Endothelial cell of umbilical vein (primary cell): ENCODE measurements around the gene SEC24C. TPM values are rescaled to one million over a fixed set of nuclear protein-coding genes. Genes with fewer than 3 reads are reported as not detected.

Source experiments
- BruUV-seq: library from RNA; stranded (reverse); fragments of 400-500 nt; replicated peaks from 2 replicates; lab custom pipeline; 2021; lab: Mats Ljungman, UMichigan
- CTCF ChIA-PET: fragments of 300-600, 350-600 bp; sonication (Branson Sonifier 250); formaldehyde crosslinking; loops from one replicate; lab custom pipeline; 2021; ENCODE audit warnings: antibody characterized with exemption, inconsistent platforms; lab: Charles Lee
- POLR2A ChIA-PET: fragments of 300-600, 350-600 bp; sonication (Branson Sonifier 250); formaldehyde crosslinking; loops from one replicate; lab custom pipeline; 2021; ENCODE audit warnings: antibody characterized with exemption, inconsistent platforms; lab: Charles Lee
- DNase-seq: peaks from one replicate; pipeline ENCODE4 v3.0.0-alpha.2; 2011; ENCODE audit warnings: low read depth, low spot score
- FAIRE-seq: peaks from 2 replicates; lab custom pipeline; 2011; peaks lifted over from hg19 to GRCh38; lab: Jason Lieb, UNC
- H2AFZ ChIP-seq: 2 replicates; pipeline ENCODE4 v1.6.0; 2012; ENCODE audit warnings: low read depth, low read length, control low read depth, inconsistent platforms
- H3K27ac ChIP-seq: 2 replicates; pipeline ENCODE4 v1.5.1; 2011; ENCODE audit warnings: low read depth, mild to moderate bottlenecking, control low read depth, low read length, moderate library complexity; ENCODE audit not compliant: insufficient read depth
- H3K27me3 ChIP-seq, 2 experiments: 2 replicates each; pipeline versions ENCODE4 v1.6.0 to v1.6.1; 2011; ENCODE audit warnings: low read length in 2 of 2, mixed read lengths in 1 of 2; ENCODE audit not compliant: control insufficient read depth in 2 of 2, insufficient read depth in 2 of 2
- H3K36me3 ChIP-seq, 2 experiments: 2 replicates in 1 of 2; 3 replicates in 1 of 2; pipeline ENCODE4 v1.5.1; 2011; ENCODE audit warnings: low read length in 2 of 2, mild to moderate bottlenecking in 1 of 2, moderate library complexity in 1 of 2; ENCODE audit not compliant: control insufficient read depth in 2 of 2, insufficient read depth in 2 of 2; ENCODE audit errors: extremely low read depth in 1 of 2
- H3K4me1 ChIP-seq: 3 replicates; pipeline ENCODE4 v1.5.1; 2011; ENCODE audit warnings: mild to moderate bottlenecking, low read length; ENCODE audit not compliant: control insufficient read depth, insufficient read depth; ENCODE audit errors: extremely low read depth
- H3K4me2 ChIP-seq: 2 replicates; pipeline ENCODE4 v1.6.1; 2011; ENCODE audit warnings: low read length, control low read depth, mixed read lengths; ENCODE audit not compliant: insufficient read depth
- H3K4me3 ChIP-seq, 3 experiments: fragments of 200-600 bp in 1 of 3; sonication (generic), shearing (Covaris generic) in 1 of 3; replicated peaks in 1 of 3; 2 replicates each; pipeline ENCODE4 v1.5.1; 2011 to 2016; ENCODE audit warnings: control low read depth in 3 of 3, low read length in 3 of 3, mild to moderate bottlenecking in 2 of 3, inconsistent platforms in 1 of 3, low read depth in 1 of 3, moderate library complexity in 1 of 3; ENCODE audit not compliant: insufficient read depth in 1 of 3
- H3K79me2 ChIP-seq: 2 replicates; pipeline ENCODE4 v1.6.0; 2012; ENCODE audit warnings: low read length, inconsistent platforms; ENCODE audit not compliant: control insufficient read depth, insufficient read depth
- H3K9ac ChIP-seq: replicated peaks from 2 replicates; pipeline ENCODE3; 2011; ENCODE audit warnings: low read length, control low read depth; ENCODE audit not compliant: insufficient read depth; ENCODE audit errors: extremely low read depth
- H3K9me1 ChIP-seq: replicated peaks from 3 replicates; pipeline ENCODE4 v1.6.0; 2011; ENCODE audit warnings: mild to moderate bottlenecking, low read length; ENCODE audit not compliant: control insufficient read depth, insufficient read depth; ENCODE audit errors: extremely low read depth
- H3K9me3 ChIP-seq: replicated peaks from 2 replicates; pipeline ENCODE4 v1.5.1; 2012; ENCODE audit warnings: low read length, inconsistent platforms; ENCODE audit not compliant: control insufficient read depth, insufficient read depth
- H4K20me1 ChIP-seq: replicated peaks from 2 replicates; pipeline ENCODE3; 2011; ENCODE audit warnings: mild to moderate bottlenecking, low read length; ENCODE audit not compliant: control insufficient read depth, insufficient read depth; ENCODE audit errors: extremely low read depth
- EZH2 ChIP-seq: IDR thresholded peaks from 2 replicates; pipeline ENCODE4 v1.6.1; 2012; ENCODE audit warnings: borderline replicate concordance, low read depth, mild to moderate bottlenecking, moderate library complexity, low read length, inconsistent platforms; ENCODE audit not compliant: severe bottlenecking
- FOS ChIP-seq: IDR thresholded peaks from 2 replicates; pipeline ENCODE4 v1.6.1; 2011; ENCODE audit warnings: mild to moderate bottlenecking, low read length, moderate library complexity, borderline replicate concordance; ENCODE audit not compliant: insufficient read depth
- GATA2 ChIP-seq: IDR thresholded peaks from 2 replicates; pipeline ENCODE4 v1.7.0; 2011; ENCODE audit warnings: low read depth, mild to moderate bottlenecking, moderate library complexity, mixed read lengths, low read length; ENCODE audit not compliant: insufficient read length, insufficient read depth
- JUN ChIP-seq: IDR thresholded peaks from 2 replicates; pipeline ENCODE4 v1.6.1; 2011; ENCODE audit warnings: borderline replicate concordance, low read depth; ENCODE audit not compliant: insufficient read length, insufficient read depth
- MYC ChIP-seq: IDR thresholded peaks from one replicate; pipeline ENCODE4 v1.6.1; 2011; ENCODE audit warnings: mild to moderate bottlenecking, low read depth, low read length
- POLR2A ChIP-seq: IDR thresholded peaks from 2 replicates; pipeline ENCODE4 v1.6.1; 2012; ENCODE audit warnings: low read depth, mild to moderate bottlenecking, control low read depth, low read length
- POLR2AphosphoS5 ChIP-seq: IDR thresholded peaks from 2 replicates; pipeline ENCODE4 v1.6.1; 2012; ENCODE audit warnings: low read depth, mild to moderate bottlenecking, control low read depth, low read length, moderate library complexity; ENCODE audit not compliant: insufficient read depth
- dilution Hi-C: fragments of 300-500 bp; cut with MboI; formaldehyde crosslinking; loops from one replicate; pipeline ENCODE4 v1.15.0; 2019; ENCODE audit warnings: low sequenced_read_pairs; ENCODE audit not compliant: extremely low pct_ligation_motif_present
- intact Hi-C: fragments of 100-400 bp; cut with micrococcal nuclease; formaldehyde crosslinking; loops from one replicate; pipeline ENCODE4 v1.10.0; 2022
- polyA plus RNA-seq, 4 experiments: library from polyadenylated mRNA; depleted of rRNA in 3 of 4; stranded (reverse) in 3 of 4; unstranded in 1 of 4; fragments of >200 nt; gene quantifications; 2 replicates each; pipeline versions ENCODE4 v1.2.1 to v1.2.3, GENCODE V29; 2011 to 2012; ENCODE audit warnings: missing spikeins in 1 of 4
- total RNA-seq: library from RNA; stranded (reverse); gene quantifications from 2 replicates; pipeline ENCODE4 v1.2.3, GENCODE V29; 2021
- TF ChIP-seq, protein P1 (sequence below), 2 donors: IDR thresholded peaks; 1 replicate in 1 of 2; 2 replicates in 1 of 2; pipeline ENCODE4 v1.5.1; 2011; ENCODE audit warnings: low read length in 2 of 2, mild to moderate bottlenecking in 2 of 2, moderate library complexity in 2 of 2, control low read depth in 1 of 2, inconsistent platforms in 1 of 2, low read depth in 1 of 2; ENCODE audit not compliant: insufficient read depth in 1 of 2; ENCODE audit errors: extremely low read depth in 1 of 2
- TF ChIP-seq, protein P2 (sequence below): IDR thresholded peaks from 2 replicates; pipeline ENCODE4 v1.6.1; 2011; ENCODE audit not compliant: insufficient read depth, insufficient read length

SEC24C gene
- total and polyA plus RNA-seq, 2 donors (not counting 3 experiments of a cell fraction or from before 2014, with no cell fraction given): 95.5 to 108 TPM

DNA sequence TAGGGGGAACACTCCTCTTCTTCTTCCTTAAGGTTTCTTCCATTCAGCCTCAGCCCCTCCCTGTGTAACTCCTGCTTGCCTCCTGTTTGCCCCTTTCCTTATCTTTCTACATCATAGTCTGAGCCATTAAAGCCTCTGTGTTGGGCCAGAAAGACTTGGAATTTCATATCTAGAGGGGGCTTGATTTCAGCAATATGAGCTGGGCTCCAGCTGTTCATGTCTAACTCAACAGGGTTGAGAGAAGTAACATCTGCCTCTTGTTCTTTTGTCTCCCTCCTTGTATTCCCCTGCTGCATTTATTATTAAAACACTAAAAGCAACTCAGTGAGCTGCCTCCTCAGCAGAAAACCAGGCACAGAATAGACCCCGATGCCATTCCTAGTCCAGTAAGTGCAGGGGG lies 17.6 kb downstream of the SEC24C start:
- BruUV-seq: no TSS peak
- intact Hi-C loops: no loop called here
- H2AFZ ChIP-seq: no peak overlapping the region
- no peak overlapping the region for H3K27ac ChIP-seq
- no peaks in the 10 kb centered on the region for H3K27me3 ChIP-seq
- H4K20me1 ChIP-seq: no peaks in the 10 kb centered on the region
- H3K9me3 ChIP-seq: no peaks in the 10 kb centered on the region
- peaks cover 57 to 63% of the 10 kb centered on the region in 2 experiments for H3K36me3 ChIP-seq
- DNase-seq: no peak
- no peak overlapping the region for H3K9ac ChIP-seq
- CTCF ChIA-PET: no interaction called here
- dilution Hi-C loops: no loop called here
- TF ChIP-seq POLR2AphosphoS5: no peak
- TF ChIP-seq, protein P1, sequence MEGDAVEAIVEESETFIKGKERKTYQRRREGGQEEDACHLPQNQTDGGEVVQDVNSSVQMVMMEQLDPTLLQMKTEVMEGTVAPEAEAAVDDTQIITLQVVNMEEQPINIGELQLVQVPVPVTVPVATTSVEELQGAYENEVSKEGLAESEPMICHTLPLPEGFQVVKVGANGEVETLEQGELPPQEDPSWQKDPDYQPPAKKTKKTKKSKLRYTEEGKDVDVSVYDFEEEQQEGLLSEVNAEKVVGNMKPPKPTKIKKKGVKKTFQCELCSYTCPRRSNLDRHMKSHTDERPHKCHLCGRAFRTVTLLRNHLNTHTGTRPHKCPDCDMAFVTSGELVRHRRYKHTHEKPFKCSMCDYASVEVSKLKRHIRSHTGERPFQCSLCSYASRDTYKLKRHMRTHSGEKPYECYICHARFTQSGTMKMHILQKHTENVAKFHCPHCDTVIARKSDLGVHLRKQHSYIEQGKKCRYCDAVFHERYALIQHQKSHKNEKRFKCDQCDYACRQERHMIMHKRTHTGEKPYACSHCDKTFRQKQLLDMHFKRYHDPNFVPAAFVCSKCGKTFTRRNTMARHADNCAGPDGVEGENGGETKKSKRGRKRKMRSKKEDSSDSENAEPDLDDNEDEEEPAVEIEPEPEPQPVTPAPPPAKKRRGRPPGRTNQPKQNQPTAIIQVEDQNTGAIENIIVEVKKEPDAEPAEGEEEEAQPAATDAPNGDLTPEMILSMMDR (IDR thresholded peaks at IDR 0.05; ENCODE audit: extremely low read depth in 1 of 2, insufficient read depth in 1 of 2, low read depth in 1 of 2, low read length in 2 of 2): no peak
- TF ChIP-seq JUN: no peak
- no peak for TF ChIP-seq POLR2A
- TF ChIP-seq FOS: no peak
- TF ChIP-seq, protein P2, sequence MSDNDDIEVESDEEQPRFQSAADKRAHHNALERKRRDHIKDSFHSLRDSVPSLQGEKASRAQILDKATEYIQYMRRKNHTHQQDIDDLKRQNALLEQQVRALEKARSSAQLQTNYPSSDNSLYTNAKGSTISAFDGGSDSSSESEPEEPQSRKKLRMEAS: no peak
- TF ChIP-seq EZH2: no peak
- no peak for TF ChIP-seq MYC
- no peak for TF ChIP-seq GATA2
- no peak for FAIRE-seq
- H3K4me1 ChIP-seq: no peaks in the 10 kb centered on the region
- H3K4me3 ChIP-seq: no peak overlapping the region
- H3K4me2 ChIP-seq: no peak overlapping the region
- no peaks in the 10 kb centered on the region for H3K9me1 ChIP-seq
- H3K79me2 ChIP-seq: peaks cover 9% of the 10 kb centered on the region
- POLR2A ChIA-PET: no interaction called here
